ENCODE results near the gene BLTP3B. TPM values are rescaled to one million over a fixed set of nuclear protein-coding genes. Genes with fewer than 3 reads are reported as not detected.
A peak's percentile ranks its signal among the peaks of the same experiment; 100 is the strongest.

BLTP3B gene
- total RNA-seq, 1 donor from 2014 or later: 21.9 TPM

- Histone ChIP-seq H3K4me1 (peaks cover 45% of the 10 kb centered on the region), H3K27ac (peak overlapping the region; percentile 99), H3K9me3 (no peaks in the 10 kb centered on the region), H3K36me3 (no peaks in the 10 kb centered on the region), H3K4me3 (peak overlapping the region; percentile 62 to 96), H3K27me3 (no peaks in the 10 kb centered on the region)
- TF ChIP-seq POLR2A (IDR thresholded peaks at IDR 0.05) (peak in 1 of 2 donors; percentile 89), POLR2AphosphoS5 (IDR thresholded peaks at IDR 0.05; ENCODE audit: insufficient read depth in 1 of 2, low read depth in 1 of 2) (peak; percentile 48 to 85), CTCF (IDR thresholded peaks at IDR 0.05) (no peak)
- no peak for DNase-seq (ENCODE audit: extremely low spot score in 2 of 2)
- intact Hi-C loops (cut with DNase I): no loop called here
These were observed 450 bp downstream of the BLTP3B start for GRCh38 chr12:100141998-100142850.

GRCh38 chr12:100141666-100141997 is 1.0 kb downstream of the BLTP3B start:
- Histone ChIP-seq H3K9me3 (no peaks in the 10 kb centered on the region), H3K36me3 (no peaks in the 10 kb centered on the region), H3K4me1 (peaks cover 49% of the 10 kb centered on the region), H3K27me3 (no peaks in the 10 kb centered on the region), H3K4me3 (peak overlapping the region; percentile 62 to 96), H3K27ac (peak overlapping the region; percentile 99)
- DNase-seq (ENCODE audit: extremely low spot score in 2 of 2): no peak
- intact Hi-C loops (cut with DNase I): no loop called here
- TF ChIP-seq CTCF (IDR thresholded peaks at IDR 0.05): no peak
- no peak for TF ChIP-seq POLR2A (IDR thresholded peaks at IDR 0.05)
- TF ChIP-seq POLR2AphosphoS5 (IDR thresholded peaks at IDR 0.05; ENCODE audit: insufficient read depth in 1 of 2, low read depth in 1 of 2): peak in 1 of 2 donors; percentile 90

- DNase-seq (ENCODE audit: extremely low spot score in 2 of 2): no peak
- H3K9me3 ChIP-seq: no peaks in the 10 kb centered on the region
- H3K36me3 ChIP-seq: no peaks in the 10 kb centered on the region
- H3K4me3 ChIP-seq: no peak overlapping the region
- H3K4me1 ChIP-seq: peaks cover 49% of the 10 kb centered on the region
- intact Hi-C loops (cut with DNase I): no loop called here
- H3K27ac ChIP-seq: no peak overlapping the region
- TF ChIP-seq CTCF (IDR thresholded peaks at IDR 0.05) (no peak), POLR2AphosphoS5 (IDR thresholded peaks at IDR 0.05; ENCODE audit: insufficient read depth in 1 of 2, low read depth in 1 of 2) (no peak), POLR2A (IDR thresholded peaks at IDR 0.05) (no peak)
- no peaks in the 10 kb centered on the region for H3K27me3 ChIP-seq
These were observed 3.9 kb downstream of the BLTP3B start for GRCh38 chr12:100138803-100139098.

- Histone ChIP-seq H3K9me3 (no peaks in the 10 kb centered on the region), H3K27ac (no peak overlapping the region), H3K27me3 (no peaks in the 10 kb centered on the region), H3K36me3 (no peaks in the 10 kb centered on the region), H3K4me3 (no peak overlapping the region), H3K4me1 (peaks cover 48% of the 10 kb centered on the region)
- TF ChIP-seq POLR2A (IDR thresholded peaks at IDR 0.05) (no peak), CTCF (IDR thresholded peaks at IDR 0.05) (no peak), POLR2AphosphoS5 (IDR thresholded peaks at IDR 0.05; ENCODE audit: insufficient read depth in 1 of 2, low read depth in 1 of 2) (no peak)
- intact Hi-C loops (cut with DNase I): no loop called here
- DNase-seq (ENCODE audit: extremely low spot score in 2 of 2): no peak
These were observed 4.4 kb downstream of the BLTP3B start for GRCh38 chr12:100138048-100138802.

- no peak for DNase-seq (ENCODE audit: extremely low spot score in 2 of 2)
- intact Hi-C loops (cut with DNase I): no loop called here
- no peaks in the 10 kb centered on the region for H3K27me3 ChIP-seq
- TF ChIP-seq POLR2A (IDR thresholded peaks at IDR 0.05) (no peak), CTCF (IDR thresholded peaks at IDR 0.05) (no peak), POLR2AphosphoS5 (IDR thresholded peaks at IDR 0.05; ENCODE audit: insufficient read depth in 1 of 2, low read depth in 1 of 2) (no peak)
- H3K36me3 ChIP-seq: no peaks in the 10 kb centered on the region
- no peaks in the 10 kb centered on the region for H3K9me3 ChIP-seq
- no peak overlapping the region for H3K27ac ChIP-seq
- peaks cover 24% of the 10 kb centered on the region for H3K4me1 ChIP-seq
- no peak overlapping the region for H3K4me3 ChIP-seq
These were observed 9.5 kb downstream of the BLTP3B start for GRCh38 chr12:100133200-100133599.
